ENCODE data around the gene MIOX. TPM values are rescaled to one million over a fixed set of nuclear protein-coding genes. Genes with fewer than 3 reads are reported as not detected.

The MIOX gene
- total RNA-seq, 1 experiment from 2014 or later: 0.32 TPM

- ChIA-PET POLR2A (ENCODE audit: low non-redundant PET) (no interaction called here), CTCF (no interaction called here)
- Histone ChIP-seq H3K27me3 (replicated peaks; ENCODE audit: insufficient read depth, low read depth, low read length, poor library complexity) (no peaks in the 10 kb centered on the region), H3K4me1 (ENCODE audit: insufficient read depth, low read length, poor library complexity, severe bottlenecking) (peaks cover 32% of the 10 kb centered on the region), H3K27ac (ENCODE audit: low read depth, low read length, poor library complexity, severe bottlenecking) (peak overlapping the region; percentile 75), H3K36me3 (ENCODE audit: insufficient read depth, low read length, poor library complexity, severe bottlenecking) (no peaks in the 10 kb centered on the region), H3K4me3 (ENCODE audit: low read depth, low read length, poor library complexity, severe bottlenecking) (peak overlapping the region; percentile 84), H3K9me3 (ENCODE audit: low read depth, low read length, poor library complexity, severe bottlenecking) (no peaks in the 10 kb centered on the region)
- intact Hi-C loops (cut with micrococcal nuclease; ENCODE audit: unreplicated experiment): no loop called here
- TF ChIP-seq EZH2 (IDR thresholded peaks at IDR 0.05; ENCODE audit: borderline replicate concordance, low read depth, low read length, poor library complexity, severe bottlenecking) (no peak), CTCF (conservative IDR thresholded peaks at IDR 0.05; ENCODE audit: low read depth, low read length) (no peak)
- BruUV-seq (replicated peaks): no TSS peak
- no peak for DNase-seq (ENCODE audit: low spot score)
These were observed 12.6 kb upstream of the MIOX start for GRCh38 chr22:50473855-50474671.

- Histone ChIP-seq H3K27ac (ENCODE audit: low read depth, low read length, poor library complexity, severe bottlenecking) (peak within 1 kb of the TSS; percentile 75), H3K4me3 (ENCODE audit: low read depth, low read length, poor library complexity, severe bottlenecking) (peak within 1 kb of the TSS; percentile 84)
- intact Hi-C loops (cut with micrococcal nuclease; ENCODE audit: unreplicated experiment): no loop called here
These were observed 11.7 kb upstream of the MIOX start, which contains the start of gene SBF1 for GRCh38 chr22:50474710-50475651. SBF1 (minus strand) TSS chr22:50475035; CDS start chr22:50474840, 195 bp downstream.

More at GRCh38 chr22:50474710-50475651, 11.7 kb upstream of the MIOX start, which contains the start of gene SBF1:
- no peak for TF ChIP-seq EZH2 (IDR thresholded peaks at IDR 0.05; ENCODE audit: borderline replicate concordance, low read depth, low read length, poor library complexity, severe bottlenecking)
- no peak for TF ChIP-seq CTCF (conservative IDR thresholded peaks at IDR 0.05; ENCODE audit: low read depth, low read length)
- DNase-seq (ENCODE audit: low spot score): peak; percentile 92
- no peaks in the 10 kb centered on the region for H3K27me3 ChIP-seq (replicated peaks; ENCODE audit: insufficient read depth, low read depth, low read length, poor library complexity)
- CTCF ChIA-PET: no interaction called here
- peaks cover 24% of the 10 kb centered on the region for H3K4me1 ChIP-seq (ENCODE audit: insufficient read depth, low read length, poor library complexity, severe bottlenecking)
- POLR2A ChIA-PET (ENCODE audit: low non-redundant PET): no interaction called here
- H3K9me3 ChIP-seq (ENCODE audit: low read depth, low read length, poor library complexity, severe bottlenecking): no peaks in the 10 kb centered on the region
- no peaks in the 10 kb centered on the region for H3K36me3 ChIP-seq (ENCODE audit: insufficient read depth, low read length, poor library complexity, severe bottlenecking)
- no TSS peak for BruUV-seq (replicated peaks)
